ENCODE measurements around the gene STYX.
"Not testable (repeated sequence)": the region's sequence is repeated elsewhere in the genome, so short reads cannot be mapped to it uniquely, and the experiment has no call there.

Gene STYX

DNA sequence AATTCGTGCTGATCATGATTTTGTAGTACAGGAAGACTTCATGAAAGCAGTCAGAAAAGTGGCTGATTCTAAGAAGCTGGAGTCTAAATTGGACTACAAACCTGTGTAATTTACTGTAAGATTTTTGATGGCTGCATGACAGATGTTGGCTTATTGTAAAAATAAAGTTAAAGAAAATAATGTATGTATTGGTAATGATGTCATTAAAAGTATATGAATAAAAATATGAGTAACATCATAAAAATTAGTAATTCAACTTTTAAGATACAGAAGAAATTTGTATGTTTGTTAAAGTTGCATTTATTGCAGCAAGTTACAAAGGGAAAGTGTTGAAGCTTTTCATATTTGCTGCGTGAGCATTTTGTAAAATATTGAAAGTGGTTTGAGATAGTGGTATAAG, 2.5 kb upstream of the STYX start:
- DNase-seq, result not testable (repeated sequence)

GRCh38 chr14:52729035-52729434, 931 bp upstream of the STYX start:
- not testable (repeated sequence) for DNase-seq

- DNase-seq, result no peak
Observed at GRCh38 chr14:52729585-52729924, 411 bp upstream of the STYX start.

DNA sequence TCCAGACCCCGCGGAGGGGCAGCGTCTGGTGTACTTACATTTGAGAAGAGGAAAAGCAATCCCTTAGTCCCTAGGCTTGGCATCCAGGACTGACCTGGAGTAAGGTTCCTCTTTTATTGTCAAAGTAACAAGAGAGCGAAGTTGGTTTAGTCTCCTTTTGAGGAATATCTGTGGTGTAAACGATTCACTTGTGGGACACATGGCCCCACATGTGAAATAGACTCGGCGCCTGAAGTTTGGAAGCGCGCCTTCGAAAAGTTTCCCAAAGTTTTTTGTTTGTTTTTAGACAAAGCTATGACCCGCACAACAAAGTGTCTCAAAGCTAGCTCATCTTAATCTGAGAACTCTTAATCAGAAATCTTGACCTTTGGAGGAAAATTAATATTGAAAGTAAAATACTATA, 744 bp downstream of the STYX start:
- no peak for DNase-seq

DNA sequence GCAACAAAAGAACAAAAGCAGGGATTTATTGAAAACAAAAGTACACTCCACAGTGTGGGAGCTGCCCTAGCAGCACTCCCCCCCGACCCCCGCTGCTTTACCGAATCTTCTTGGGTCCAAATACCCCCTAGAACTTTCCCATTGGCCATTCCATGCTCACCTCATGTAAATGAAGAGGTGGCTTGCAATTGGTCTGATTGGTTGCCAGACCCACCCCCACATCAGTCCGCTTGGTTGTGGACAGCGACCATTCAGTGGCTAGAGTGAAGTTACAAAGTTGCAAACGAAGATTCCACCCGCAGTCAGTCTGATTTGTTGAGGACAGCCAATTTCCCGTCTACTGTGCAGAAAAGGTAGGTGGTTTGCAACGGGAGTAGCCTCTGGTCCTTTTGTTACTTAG, 3.9 kb downstream of the STYX start:
- no peak for DNase-seq

DNA sequence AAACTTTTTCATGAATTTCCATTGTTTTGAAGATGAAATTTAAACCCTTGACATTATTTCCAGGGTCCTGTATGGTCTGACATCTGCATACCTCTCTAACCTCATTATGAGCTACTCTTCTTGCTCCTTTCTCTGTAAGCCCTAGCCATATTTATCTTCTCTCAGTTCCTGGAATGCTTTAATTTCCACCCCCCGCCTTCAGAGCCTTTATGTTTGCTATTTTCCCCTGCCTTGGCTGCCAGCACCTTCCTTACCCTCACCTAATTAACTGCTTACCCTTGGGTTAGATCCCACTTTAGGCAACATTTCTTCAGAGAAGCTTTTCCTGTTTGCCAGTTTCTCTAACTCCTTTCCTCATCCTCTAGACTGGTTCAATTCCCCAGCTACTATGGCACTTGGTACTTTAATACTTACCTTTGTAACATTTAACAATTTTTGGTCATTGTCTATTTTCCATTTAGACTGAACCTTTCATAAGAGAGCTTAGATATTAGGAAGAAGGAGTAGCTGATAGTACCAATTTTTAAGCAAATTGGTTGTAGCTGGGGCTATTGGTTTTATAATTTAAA, 6.0 kb downstream of the STYX start:
- no peak for DNase-seq

GRCh38 chr14:52738409-52738808, 8.4 kb downstream of the STYX start:
- DNase-seq, result no peak

DNA sequence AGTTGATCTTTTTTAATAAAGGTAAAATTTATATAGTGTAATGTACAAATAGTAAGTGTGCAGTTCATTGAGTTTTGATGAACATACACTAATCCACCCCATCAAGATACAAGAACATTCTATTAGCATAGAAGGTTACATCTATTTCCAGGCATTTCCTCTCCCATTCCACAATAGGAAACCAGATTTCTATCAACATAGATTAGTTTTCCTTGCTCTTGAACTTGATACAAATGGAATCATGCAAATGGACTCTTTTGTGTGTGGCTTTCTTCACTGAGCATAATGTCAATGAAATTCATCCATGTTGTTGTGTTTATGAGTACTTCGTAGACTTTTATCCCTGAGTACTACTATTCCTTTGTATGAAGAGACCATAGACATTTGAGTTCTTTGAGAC, 10.8 kb downstream of the STYX start:
- DNase-seq, result no peak

- DNase-seq, result no peak
Observed at GRCh38 chr14:52741865-52742264, 11.9 kb downstream of the STYX start.

GRCh38 chr14:52748647-52749292, 18.8 kb downstream of the STYX start:
- no peak for DNase-seq

DNA sequence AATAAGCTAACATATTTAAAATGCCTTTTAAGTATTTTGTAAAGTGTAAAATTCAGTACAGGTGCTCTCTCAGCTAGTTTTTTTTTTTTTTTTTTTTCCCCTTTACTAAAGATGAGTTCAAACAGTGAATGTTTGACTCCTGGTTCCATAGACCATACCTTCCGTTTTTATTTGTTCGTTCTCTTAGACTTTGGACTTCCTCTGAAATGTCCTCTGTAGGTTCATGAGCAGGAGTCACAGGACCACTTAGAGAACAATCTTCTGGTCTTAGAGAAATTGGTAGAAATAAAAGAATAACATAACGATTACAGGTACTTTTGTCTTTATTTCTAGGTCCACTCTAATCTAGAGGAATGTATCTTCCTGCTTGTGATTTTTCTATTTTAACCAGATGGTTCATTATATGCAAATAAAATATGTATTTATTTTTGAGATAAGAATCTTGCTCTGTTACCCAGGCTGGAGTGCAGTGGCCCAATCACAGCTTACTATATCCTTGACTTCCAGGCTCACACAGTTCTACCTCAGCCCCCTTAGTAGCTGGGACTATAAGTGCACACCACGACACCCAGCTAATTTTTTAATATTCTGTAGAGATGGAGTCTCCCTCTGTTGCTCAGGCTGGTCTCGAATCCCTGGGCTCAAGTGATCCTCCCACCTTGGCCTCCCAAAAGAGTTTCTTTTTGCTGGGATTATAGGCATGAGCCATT, 25.8 kb downstream of the STYX start:
- no peak for DNase-seq

DNA sequence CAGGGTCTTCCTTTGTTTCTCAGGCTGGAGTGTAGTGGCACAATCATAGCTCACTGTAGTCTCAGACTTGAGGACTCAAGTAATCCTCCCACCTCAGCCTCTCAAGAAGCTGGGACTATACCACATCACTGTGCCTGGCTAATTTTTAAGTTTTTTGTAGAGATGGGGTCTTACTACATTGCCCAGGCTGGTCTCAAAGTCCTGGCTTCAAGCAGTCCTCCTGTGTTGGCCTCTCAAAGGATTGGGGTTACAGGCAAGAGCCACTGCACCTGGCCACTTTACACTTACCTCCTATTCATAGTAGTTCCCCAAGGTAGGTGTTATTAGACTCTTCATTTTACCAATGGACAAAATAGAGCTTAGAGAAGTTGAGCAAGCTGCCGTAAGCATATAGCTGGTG, 29.2 kb downstream of the STYX start:
- DNase-seq, result no peak

- not testable (repeated sequence) for DNase-seq
Observed at GRCh38 chr14:52762923-52763322, 33.0 kb downstream of the STYX start.

GRCh38 chr14:52767058-52767833, 37.3 kb downstream of the STYX start:
- DNase-seq, result no peak

- DNase-seq, result no peak
Observed at GRCh38 chr14:52769887-52770286, 39.9 kb downstream of the STYX start.

GRCh38 chr14:52776816-52777215, 46.9 kb downstream of the STYX start:
- DNase-seq, result no peak

DNA sequence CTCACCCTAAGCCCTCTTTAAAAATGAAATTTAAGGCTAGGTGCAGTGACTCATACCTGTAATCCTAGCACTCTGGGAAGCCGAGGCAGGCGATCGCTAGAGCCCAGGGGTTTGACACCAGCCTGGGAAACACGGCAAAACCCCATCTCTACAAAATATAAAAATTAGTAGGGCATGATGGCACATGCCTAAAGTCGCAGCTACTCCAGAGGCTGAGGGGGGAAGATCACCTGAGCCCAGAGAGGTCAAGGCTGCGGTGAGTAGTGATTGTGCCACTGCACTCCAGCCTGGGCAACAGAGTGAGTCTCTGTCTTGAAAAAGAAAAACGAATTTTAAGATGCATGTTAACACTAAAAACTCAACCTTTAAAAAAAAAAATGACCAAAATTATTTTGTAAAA, 48.7 kb downstream of the STYX start:
- DNase-seq, result no peak

DNA sequence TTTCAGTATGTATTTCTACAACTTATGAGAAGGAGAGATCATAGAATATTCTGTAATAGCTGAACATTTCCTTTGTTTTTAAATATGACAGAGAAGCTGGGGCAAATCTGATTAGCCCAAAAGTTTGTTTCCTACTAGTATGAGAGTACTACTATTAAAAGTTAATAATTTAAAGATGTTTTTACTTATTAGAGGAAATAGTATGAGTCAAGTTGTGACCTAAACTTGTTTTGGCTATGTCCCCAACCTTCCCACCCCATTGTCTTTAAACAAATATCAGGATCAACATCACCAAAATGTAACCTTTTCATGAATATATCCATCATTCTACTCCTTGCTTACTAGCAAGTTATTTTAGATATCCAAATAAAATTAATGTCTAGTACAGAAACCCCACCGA, 50.9 kb downstream of the STYX start:
- no peak for DNase-seq

DNA sequence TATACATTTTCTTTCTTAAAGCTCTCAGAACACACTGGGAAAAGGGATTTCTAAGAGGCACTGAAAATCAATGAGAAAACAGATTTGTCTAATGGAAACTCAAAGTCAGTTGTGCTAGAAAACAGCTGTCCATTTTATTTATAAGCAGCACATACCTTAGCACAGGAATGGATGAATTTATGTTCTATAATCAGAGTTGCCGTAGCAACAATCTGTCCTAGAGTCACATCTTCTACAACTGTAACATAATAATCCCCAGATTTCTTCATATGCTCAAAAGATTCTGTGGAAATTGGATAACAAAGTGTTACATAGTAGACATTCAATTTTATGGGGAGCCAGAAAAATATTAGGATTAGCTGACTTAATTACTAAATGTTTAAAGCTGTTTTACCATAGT, 51.7 kb downstream of the STYX start:
- DNase-seq, result no peak

- no peak for DNase-seq
Observed at GRCh38 chr14:52783206-52783605, 53.2 kb downstream of the STYX start.

DNA sequence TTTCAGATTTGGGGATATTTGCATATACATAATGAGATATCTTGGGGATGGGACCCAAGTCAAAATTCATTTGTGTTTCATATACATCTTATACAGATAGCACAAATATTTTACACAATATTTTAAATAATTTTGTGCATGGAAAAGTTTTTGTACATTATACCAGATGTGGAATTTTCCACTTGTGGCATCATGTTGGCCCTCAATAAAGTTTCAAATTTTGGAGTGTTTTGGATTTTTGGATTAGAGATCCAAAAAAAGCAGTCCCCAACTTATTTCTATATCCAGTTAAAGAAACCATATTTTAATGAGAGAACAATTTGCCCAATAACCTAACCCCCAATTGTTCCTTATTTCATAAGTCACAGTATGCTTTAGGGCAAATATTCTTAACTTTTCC, 56.9 kb downstream of the STYX start:
- DNase-seq, result no peak

- DNase-seq, result no peak
Observed at GRCh38 chr14:52789118-52789517, 59.2 kb downstream of the STYX start.

- no peak for DNase-seq
Observed at GRCh38 chr14:52790011-52790755, 60.2 kb downstream of the STYX start.
